ENCODE results near the gene OGFOD3.
"Not testable (repeated sequence)": the region's sequence is repeated elsewhere in the genome, so short reads cannot be mapped to it uniquely, and the experiment has no call there.

The OGFOD3 gene

DNA sequence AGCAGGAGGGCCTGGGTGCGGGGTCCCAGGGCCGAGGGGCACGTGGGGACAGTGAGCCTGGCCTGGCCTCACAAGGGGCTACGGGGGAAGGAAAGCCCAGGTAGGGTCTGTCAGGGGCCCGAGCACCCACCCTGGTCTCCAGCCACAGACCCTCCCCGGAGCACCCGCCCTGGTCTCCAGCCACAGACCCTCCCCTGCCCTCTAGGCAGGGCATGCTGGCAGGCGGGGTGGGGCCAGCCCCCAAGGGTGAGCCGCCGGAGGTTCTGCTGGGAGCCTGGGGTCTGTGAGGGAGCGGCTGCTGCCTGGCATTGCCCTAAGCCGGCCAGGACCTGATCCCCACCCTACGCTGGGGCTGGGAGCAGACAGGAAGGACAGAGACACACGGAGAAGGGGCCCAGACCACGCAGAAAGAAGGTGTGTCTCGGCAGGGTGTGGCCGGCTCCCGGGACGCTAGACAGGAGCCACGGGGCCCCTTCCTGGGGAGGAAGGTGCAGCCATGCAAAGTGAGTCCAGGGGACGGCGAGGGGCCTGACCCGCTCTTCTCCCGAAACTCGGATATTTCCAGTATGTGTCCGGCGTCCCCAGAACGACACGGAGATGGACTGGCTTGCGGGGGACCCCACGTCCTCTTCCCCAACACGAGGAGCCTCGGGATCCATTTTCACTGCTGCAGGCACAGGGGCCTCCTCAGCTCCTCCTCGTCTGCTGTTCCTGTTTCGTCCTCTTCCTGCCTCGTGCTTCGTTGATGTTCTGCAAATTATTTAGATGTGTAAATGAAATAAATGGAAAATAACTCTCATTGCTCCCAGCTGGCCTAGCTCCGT is 31.3 kb downstream of the OGFOD3 start:
- no peak for DNase-seq (ENCODE audit: low read depth)

DNA sequence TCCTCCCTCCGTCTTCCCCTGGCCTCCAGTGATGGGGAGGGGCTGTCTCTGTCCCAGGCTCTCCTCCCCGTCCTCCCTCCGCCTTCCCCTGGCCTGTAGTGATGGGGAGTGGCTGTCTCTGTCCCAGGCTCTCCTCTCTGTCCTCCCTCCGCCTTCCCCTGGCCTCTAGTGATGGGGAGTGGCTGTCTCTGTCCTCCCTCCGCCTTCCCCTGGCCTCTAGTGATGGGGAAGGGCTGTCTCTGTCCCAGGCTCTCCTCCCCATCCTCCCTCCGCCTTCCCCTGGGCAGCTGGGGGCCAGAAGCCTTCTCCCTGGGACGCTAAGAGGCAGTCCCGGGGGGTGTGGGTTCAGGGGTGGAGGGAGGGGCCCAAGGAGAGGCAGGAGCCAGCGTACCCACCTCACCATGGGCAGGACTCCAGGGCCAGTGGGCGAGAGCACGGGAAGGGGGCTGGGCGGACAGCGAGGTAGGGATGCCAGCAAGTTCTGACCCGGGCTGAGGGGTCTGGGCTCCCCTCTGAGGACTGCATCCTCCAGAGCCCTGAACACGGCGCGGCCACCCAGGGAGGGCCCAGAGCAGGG is 32.0 kb downstream of the OGFOD3 start:
- DNase-seq (ENCODE audit: low read depth) = no peak

DNA sequence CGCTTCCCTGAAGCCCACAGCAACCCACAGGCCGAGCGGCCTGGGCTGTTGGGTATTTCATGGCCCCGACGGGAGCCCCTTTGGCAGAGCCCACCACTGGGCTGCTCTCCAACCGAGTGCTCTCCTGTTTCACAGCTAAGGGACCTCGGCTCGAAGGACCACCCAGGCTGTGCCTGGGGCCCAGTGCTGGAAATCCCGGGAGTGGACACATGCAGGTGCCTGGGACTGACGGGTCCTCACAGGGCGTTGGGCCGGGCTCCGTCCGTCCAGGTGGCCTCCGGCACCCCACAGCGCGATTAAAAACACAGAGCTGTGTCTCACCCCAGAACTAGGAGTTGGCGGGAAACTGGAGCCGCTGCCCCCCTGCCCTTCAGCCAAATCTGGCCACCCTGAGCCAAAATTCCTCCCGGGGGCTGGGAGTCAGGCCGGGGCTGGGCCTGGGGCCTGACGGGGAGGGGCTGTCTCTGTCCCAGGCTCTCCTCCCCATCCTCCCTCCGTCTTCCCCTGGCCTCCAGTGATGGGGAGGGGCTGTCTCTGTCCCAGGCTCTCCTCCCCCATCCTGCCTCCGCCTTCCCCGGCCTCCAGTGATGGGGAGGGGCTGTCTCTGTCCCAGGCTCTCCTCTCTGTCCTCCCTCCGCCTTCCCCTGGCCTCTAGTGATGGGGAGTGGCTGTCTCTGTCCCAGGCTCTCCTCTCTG is 32.7 kb downstream of the OGFOD3 start:
- DNase-seq (ENCODE audit: low read depth) = no peak

DNA sequence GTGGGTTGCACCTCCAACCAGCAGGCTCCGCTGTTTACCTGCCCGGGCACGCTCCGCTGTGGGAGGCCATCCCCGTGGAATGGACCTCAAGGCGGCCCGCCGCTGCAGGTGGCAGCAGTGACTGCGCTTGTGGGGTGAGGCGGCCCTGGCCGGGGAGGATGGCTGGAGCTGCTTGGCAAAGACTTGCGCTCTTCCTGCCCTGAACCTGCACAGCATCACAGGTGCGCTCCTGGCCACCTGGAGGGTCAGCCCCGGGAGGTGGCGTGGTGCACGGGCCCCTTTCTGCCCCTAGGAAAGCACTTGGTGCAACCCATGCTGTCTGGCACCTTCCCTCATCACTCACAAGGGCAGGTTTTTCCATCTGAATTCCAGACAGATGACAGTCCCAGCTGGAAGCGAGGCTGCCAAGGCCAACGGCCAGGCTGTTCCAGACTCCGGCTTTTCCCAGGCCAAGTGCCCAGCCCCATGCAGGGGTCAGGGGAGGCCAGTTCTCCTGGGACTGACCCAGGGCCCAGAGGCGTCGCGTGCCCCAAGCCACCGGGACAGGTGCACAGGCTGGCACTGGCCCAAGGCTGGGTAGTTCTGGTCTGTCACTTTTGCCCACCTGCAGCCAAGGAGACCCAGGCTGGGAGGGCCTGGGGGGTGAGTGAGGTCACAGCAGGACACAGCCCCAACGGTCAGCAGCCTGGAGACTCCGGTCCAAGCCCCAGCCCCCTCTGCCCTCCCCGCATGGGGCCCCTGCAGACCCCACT is 33.5 kb downstream of the OGFOD3 start:
- no peak for DNase-seq (ENCODE audit: low read depth)

DNA sequence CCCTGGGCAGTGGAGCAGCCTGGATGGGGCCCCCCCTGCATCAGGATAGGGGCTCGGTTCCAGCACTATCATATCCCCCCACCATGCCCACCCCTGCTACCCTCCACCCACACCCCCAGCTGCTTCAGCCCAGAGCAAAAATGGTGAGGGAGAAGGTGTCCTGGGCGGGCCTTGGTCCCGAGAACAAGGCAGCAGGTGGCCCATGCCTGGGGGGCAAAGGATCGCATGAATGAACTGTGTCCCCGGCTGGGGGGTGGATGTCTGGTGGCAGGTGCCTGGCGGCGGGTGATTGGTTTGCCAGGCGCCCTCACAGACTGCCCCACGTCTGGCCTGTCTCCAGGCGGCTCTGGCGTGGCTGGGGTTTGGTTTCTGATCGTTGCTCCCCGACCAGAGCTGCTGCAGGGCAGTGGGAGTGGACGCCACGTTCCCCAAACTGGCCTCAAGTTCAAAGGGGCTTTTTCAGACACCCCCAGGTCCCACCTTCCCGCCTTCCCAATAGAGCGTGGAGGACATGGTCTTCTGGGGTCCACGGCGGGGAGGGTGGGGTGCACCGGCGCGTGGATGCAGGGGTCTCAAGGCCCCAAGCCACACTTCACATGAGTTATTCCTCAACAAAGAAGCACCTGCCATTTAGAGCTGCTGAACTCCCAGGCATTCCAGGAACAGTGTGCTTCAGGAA is 34.2 kb downstream of the OGFOD3 start:
- DNase-seq (ENCODE audit: low read depth) = no peak

DNA sequence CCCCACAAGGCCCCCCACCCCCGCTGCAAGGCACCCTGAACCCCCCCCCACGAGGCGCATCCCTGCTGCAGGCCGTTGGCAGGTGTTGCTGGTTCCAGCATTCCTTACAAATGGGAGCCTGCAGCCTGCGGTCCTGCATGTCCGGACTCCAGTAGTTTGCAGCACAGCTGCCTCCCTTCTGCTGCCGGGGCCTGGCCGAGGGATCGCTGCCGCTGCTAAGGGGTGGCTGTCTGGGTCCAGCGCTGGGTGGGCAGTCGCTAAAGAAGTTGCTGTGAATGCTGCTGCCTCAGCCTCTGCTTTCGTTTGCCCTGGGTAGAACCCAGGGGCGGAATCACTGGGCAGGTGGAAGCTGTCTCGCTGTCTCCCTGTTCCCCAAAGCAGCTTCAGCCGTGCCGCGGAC is 35.0 kb downstream of the OGFOD3 start:
- no peak for DNase-seq (ENCODE audit: low read depth)

DNA sequence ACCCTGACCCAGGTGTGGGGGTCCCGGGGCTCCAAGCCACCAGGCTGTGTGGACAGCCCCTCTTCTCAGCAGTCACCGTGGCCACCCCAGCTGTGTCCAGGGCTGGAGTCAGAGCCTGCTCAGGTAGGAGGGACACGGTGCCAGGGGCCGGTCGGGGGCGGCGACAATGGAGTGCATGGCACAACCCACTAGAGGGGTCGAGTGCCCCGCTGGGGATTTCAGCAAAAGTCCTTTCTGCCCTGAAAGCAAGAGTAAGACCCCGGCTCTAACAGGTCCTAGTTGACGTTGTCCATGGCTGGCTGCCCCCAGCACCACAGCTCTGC is 35.5 kb downstream of the OGFOD3 start:
- DNase-seq (ENCODE audit: low read depth) = no peak

DNA sequence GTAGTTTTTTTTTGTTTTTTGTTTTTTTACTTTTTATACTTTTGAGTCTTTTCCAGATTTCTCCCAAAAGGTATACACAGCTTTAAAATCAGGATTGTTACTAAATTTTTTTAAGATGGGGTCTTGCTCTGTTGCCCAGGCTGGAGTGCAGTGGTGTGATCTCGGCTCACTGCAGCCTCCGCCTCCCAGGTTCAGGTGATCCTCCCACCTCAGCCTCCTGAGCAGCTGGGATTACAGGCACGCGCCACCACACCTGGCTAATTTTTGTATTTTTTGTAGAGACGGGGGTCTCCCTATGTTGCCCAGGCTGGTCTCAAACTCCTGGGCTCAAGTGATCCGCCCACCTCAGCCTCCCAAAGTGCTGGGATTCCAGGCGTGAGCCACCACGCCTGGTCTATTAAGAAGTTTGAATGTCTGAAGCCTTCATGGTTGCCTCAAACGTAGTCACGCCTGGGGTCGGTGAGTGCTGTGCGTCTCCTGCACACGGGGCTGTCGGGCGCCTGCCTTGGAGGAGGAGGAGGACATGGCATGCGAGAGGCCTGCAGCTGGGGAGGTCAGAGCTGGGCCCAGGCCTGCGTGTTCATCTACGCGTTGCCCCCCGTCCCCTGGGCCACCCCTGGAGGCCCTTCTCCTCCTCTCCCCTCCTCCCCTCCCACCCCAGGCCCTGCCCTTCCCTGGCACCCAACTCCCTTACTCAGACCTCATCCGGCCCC is 36.0 kb downstream of the OGFOD3 start:
- DNase-seq (ENCODE audit: low read depth) = not testable (repeated sequence)

DNA sequence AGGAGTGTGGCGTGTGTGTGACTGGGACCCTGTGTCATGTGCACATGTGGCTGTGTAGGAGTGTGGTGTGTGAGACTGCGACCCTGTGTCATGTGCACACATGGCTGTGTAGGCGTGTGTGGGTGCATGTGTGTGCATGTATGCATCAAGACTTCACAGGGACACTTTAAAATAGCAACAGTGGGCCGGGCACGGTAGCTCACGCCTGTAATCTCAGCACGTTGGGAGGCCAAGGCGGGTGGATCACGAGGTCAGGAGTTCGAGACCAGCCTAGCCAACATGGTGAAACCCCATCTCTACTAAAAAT is 36.7 kb downstream of the OGFOD3 start:
- DNase-seq (ENCODE audit: low read depth) = not testable (repeated sequence)

DNA sequence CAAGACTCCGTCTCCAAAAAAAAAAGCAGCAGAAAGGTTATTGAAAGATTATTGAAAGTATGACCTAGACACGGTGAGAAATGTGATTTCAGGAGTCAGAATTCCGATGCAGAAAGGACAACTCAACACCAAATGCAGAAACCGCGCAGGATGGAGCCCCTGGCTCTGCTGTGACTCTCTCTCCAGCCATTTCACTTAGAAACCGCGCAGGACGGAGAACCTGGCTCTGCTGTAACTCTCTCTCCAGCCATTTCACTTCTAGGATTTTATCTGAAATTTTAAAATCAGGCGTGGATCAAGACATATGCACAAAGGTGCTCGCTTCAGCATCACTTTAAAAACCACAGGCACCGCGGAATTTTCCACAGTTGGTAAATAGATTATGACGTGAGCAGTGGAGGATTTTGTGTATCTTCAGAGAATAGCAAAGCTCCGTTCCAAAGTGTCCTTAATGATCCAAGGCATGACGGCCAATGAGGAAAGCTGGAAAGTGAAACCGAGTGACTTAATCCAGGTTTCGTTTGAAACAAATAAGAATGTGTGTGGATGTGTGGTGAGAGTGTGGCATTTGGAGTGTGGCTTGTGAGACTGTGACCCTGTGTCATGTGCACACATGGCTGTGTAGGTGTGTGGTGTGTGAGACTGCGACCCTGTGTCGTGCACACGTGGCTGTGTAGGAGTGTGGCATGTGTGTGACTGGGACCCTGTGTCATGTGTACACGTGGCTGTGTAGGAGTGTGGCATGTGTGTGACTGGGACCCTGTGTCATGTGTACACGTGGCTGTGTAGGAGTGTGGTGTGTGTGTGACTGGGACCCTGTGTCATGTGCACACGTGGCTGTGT is 37.3 kb downstream of the OGFOD3 start:
- DNase-seq (ENCODE audit: low read depth) = no peak

DNA sequence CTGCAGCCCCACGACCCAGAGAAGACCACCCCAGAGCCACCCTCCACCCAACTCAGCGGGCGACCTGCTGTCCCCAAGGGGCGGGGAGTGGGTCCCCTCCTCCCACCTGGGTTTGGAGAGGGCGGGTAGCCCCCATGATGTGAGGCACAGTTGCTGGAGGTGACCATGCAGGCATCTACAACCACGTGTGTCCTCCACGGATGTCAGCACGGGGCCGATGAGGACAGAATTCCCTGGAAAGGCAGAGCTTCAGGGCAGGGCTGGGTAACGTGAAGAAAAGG is 39.7 kb downstream of the OGFOD3 start:
- DNase-seq (ENCODE audit: low read depth) = no peak

DNA sequence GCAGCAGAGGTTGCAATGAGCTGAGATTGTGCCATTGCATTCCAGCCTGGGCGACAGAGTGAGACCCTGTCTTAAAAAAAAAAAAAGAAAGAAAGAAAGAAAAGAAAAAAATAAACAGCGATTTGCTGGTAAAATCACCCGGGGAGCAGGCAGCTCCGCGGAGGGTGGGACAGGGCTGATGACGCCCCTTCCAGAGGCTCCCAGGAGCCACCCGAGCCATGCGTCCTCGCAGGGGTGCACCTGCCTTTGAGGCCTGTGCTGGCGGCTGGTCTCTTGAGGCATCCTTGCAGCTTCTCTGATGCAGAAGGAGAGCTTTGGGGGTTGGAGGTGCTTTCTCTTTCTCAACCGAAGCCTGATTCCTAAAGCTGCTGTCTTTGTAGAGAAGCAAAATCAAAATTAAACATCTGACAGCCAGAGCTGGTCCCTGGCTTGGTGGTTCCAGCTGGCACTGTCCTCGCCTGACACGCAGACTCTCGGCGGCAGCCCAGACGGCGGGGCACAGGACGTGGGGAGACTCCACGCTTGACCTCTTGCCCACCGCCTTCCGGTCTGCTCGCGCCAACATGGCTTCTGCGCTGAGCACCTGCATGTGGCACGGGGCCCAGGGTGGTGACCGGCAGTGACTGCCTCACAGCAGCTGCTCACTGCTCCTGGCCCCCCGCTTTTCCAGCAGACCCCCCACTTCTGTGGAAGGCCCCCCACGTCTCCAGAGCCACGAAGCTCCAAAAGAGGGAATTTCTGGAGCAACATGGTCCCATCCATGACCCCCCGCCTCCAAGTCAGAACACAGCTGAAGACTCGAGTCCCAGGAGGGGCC is 40.3 kb downstream of the OGFOD3 start:
- no peak for DNase-seq (ENCODE audit: low read depth)

DNA sequence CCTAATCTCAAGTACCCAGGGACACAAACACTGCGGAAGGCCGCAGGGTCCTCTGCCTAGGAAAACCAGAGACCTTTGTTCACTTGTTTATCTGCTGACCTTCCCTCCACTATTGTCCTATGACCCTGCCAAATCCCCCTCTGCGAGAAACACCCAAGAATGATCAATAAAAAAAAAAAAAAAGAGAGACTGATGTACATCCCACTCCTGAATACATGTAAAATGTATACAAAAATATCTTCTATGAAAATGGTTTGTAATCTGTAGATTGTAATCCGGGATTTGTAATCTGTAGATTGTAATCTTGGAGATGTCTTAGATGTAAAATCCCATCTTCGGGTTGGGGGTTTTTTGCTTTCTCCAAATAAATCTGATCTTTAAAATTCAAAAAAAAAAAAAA is 41.1 kb downstream of the OGFOD3 start:
- DNase-seq (ENCODE audit: low read depth) = not testable (repeated sequence)

DNA sequence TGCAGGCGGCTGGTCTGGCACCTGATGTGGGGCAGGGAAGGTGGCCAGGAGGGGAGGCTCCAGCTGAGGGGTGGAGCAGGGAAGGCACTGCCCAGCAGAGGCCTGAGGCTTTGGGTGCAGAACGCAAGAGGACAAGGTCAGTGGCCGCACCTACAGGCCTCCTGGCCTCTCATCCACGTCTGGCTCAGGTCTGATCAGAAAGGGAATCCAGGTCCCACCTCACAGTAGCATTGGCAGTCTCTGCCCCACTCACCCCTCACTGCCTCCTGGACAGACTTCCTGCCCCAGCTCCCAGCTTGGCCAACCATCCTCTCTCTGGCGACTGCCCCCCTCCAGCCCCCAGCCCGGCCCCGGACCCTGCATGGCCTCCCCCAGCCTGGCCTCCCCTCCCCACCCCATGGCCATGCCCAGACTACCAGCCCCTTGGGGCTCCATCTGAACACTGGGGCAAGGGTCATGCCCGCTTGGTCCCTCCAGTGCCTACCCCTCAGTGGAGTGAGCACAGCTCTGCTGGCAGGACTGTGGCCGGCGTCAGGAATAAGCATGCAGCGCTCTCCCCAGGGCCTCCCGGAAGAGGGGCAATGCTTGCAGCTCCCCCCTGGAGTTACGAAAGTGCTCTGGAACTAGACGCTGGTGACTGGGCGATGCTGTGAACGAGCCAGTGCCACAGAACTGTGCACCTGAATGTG is 42.2 kb downstream of the OGFOD3 start:
- no peak for DNase-seq (ENCODE audit: low read depth)

DNA sequence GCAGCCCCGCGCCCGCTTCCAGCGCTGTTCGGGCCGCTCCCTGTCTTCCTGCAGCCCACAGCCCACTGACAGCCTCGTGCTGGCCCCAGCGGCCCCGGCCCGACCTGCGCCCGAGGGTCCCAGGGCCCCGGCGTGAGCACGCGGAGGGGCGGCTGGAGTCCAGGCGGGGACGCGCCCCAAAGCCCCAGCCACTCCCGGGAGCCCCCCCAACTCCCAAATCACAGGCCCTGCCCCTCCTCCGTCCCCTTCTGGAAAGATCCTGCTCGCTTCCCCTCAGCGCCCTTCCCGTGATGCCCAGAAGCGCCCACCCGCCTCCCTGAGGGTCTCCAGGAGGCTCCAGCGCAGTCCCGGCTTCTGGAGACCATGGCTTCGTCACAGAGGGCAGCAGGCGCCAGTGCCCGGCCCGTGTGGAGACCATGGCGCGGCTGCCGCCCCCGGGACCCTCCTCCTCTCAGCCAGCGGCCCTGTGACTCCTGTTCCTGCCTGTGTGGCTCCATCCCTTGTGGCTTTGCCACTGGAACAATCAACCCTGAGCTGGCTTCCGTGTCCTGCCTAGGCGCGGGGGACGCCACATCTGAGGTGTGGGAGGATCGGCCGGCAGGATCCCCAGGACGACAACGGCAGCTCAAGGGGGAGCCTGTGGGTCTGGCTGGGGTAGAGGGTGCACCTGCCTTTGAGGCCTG is 42.9 kb downstream of the OGFOD3 start:
- DNase-seq (ENCODE audit: low read depth) = no peak

DNA sequence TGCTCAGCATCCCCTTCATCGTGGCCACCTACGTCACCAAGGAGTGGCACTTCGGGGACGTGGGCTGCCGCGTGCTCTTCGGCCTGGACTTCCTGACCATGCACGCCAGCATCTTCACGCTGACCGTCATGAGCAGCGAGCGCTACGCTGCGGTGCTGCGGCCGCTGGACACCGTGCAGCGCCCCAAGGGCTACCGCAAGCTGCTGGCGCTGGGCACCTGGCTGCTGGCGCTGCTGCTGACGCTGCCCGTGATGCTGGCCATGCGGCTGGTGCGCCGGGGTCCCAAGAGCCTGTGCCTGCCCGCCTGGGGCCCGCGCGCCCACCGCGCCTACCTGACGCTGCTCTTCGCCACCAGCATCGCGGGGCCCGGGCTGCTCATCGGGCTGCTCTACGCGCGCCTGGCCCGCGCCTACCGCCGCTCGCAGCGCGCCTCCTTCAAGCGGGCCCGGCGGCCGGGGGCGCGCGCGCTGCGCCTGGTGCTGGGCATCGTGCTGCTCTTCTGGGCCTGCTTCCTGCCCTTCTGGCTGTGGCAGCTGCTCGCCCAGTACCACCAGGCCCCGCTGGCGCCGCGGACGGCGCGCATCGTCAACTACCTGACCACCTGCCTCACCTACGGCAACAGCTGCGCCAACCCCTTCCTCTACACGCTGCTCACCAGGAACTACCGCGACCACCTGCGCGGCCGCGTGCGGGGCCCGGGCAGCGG is 43.6 kb downstream of the OGFOD3 start:
- DNase-seq (ENCODE audit: low read depth) = no peak

DNA sequence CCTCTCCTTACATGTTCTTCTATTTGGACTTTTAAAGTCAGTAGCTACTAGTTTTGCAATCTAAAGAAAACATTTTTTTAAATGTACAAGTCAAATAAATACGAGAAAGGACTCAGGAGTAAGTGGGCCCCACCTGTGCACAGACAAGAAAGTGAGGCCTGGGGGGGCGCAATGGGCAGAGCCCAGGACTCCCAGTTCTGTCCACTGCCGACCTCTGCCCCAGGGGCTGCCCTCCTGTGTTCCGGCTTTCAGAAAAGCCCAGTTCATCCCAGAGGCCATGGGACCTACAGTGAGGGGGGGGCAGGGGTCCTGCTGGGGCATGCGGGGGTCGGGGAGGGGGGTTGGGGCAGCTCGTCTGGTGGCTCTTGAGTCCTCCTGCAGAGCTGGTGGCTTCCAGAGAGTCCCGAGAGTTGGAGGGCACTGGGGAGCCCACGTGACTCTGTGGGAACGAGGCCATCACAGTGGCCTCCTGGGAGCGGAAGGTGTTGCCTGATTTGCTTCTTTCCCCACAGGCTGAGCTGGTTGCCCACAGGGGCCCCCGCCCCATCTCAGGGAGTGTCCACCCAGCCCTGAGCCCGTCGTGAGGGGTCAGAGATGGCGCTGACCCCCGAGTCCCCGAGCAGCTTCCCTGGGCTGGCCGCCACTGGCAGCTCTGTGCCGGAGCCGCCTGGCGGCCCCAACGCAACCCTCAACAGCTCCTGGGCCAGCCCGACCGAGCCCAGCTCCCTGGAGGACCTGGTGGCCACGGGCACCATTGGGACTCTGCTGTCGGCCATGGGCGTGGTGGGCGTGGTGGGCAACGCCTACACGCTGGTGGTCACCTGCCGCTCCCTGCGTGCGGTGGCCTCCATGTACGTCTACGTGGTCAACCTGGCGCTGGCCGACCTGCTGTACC is 44.4 kb downstream of the OGFOD3 start:
- no peak for DNase-seq (ENCODE audit: low read depth)

All from activated T-cell treated with anti-CD3 and anti-CD28 coated beads for 24 hours (primary cell).